ENCODE results near the gene RNF213.

The RNF213 gene

DNA sequence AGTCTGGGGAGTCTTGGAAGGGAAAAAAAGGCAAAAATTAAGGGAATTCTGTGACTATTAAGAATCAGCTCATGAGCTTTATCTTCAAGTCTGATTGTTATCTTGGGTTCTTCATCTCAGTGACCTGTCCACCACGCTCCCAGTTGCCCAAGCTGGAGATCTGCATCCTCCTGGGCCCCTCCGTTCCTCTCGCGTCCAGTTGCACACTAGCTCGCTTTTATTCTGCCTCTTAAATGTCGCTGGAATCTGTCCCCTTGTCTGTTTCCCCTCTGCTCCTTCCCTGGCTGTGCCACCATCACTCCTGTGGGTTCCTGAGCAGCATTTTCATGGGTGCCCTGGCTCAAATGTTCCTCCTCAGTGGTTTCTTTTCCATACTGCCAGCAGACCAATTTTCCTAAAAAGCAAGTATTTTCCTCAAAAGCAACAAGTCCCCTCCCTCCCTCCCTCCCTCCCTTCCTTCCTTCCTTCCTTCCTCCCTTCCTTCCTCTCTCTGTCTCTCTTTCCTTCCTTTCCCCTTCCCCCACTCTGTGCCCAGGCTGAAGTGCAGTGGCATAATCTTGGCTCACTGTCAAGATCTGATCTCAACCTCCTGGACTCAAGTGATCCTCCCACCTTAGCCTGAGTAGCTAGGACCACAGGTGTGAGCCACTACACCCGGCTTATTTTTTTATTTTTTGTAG, 155.7 kb downstream of the RNF213 start:
- Mint-ChIP-seq H3K36me3 (ENCODE audit: insufficient read depth) (peaks cover 12% of the 10 kb centered on the region), H3K4me1 (peaks cover 31% of the 10 kb centered on the region), H3K27me3 (peaks cover 19% of the 10 kb centered on the region), H3K4me3 (peak overlapping the region; percentile 85), H3K27ac (ENCODE audit: low read depth) (peak overlapping the region; percentile 90), H3K9me3 (no peaks in the 10 kb centered on the region)
- no peak for ATAC-seq (replicated peaks; ENCODE audit: extremely low read depth, poor library complexity, severe bottlenecking)
- DNase-seq (ENCODE audit: low spot score in 2 of 2): no peak

DNA sequence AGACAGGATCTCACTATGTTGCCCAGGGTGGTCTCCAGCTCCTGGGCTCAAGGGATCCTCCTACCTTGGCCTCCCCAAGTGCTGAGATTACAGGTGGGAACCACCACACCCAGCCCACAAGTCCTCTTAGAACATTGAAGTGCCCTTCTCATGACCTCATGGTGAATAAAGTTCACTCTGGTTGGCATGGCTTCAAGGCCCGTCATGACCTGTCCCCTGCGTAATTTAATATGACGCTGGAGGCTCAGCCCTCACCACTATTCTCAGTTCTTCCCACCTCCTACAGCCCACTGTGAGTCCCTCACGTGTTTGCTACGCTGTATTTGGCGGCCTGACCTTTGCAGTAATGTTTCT, 156.3 kb downstream of the RNF213 start:
- Mint-ChIP-seq H3K9me3 (no peaks in the 10 kb centered on the region), H3K36me3 (ENCODE audit: insufficient read depth) (peaks cover 12% of the 10 kb centered on the region), H3K27ac (ENCODE audit: low read depth) (peak overlapping the region; percentile 90), H3K4me3 (peak overlapping the region; percentile 85), H3K27me3 (peaks cover 19% of the 10 kb centered on the region), H3K4me1 (peaks cover 31% of the 10 kb centered on the region)
- DNase-seq (ENCODE audit: low spot score in 2 of 2) (no peak), ATAC-seq (replicated peaks; ENCODE audit: extremely low read depth, poor library complexity, severe bottlenecking) (no peak)

DNA sequence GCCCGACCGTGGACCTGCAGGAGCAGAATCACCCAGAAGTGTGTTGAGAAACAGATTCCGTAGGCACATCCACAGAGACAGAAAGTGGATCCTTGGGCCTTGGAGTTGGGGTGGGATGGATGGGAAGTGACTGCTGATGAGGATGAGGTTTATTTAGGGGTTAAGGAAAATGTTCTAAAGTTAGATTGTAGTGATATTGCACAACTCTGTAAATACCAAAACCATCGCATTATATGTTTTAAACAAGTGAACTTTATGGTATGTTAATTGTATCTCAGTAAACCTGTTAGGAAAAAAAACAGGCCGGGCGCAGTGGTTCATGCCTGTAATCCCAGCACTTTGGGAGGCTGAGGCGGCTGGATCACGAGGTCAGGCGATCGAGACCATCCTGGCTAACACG, 157.9 kb downstream of the RNF213 start:
- Mint-ChIP-seq H3K27ac (ENCODE audit: low read depth) (no peak overlapping the region), H3K36me3 (ENCODE audit: insufficient read depth) (peaks cover 12% of the 10 kb centered on the region), H3K27me3 (peaks cover 11% of the 10 kb centered on the region), H3K4me1 (peaks cover 31% of the 10 kb centered on the region), H3K9me3 (no peaks in the 10 kb centered on the region), H3K4me3 (no peak overlapping the region)
- ATAC-seq (replicated peaks; ENCODE audit: extremely low read depth, poor library complexity, severe bottlenecking): no peak
- DNase-seq (ENCODE audit: low spot score in 2 of 2): no peak

DNA sequence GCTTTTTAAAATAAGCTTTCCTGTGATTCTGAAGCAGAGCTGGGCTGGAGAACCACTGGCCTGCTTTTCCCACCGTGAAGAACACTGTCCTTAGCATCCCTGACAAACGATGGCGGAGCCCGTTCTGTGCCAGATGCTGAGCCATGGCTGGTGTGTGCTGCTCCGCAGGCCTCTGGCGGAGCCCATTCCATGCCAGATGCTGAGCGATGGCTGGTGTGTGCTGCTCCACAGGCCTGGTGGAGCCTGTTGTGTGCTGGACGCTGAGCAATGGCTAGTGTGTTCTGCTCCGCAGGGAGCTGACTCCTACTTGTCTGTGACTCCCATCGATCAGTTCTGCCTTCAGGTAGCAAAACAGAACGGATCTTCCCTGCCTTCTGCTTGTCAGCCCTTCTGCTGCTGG, 158.6 kb downstream of the RNF213 start:
- Mint-ChIP-seq H3K9me3 (no peaks in the 10 kb centered on the region), H3K27me3 (peaks cover 4% of the 10 kb centered on the region), H3K4me3 (no peak overlapping the region), H3K4me1 (peaks cover 33% of the 10 kb centered on the region), H3K36me3 (ENCODE audit: insufficient read depth) (peaks cover 10% of the 10 kb centered on the region), H3K27ac (ENCODE audit: low read depth) (no peak overlapping the region)
- DNase-seq (ENCODE audit: low spot score in 2 of 2) (no peak), ATAC-seq (replicated peaks; ENCODE audit: extremely low read depth, poor library complexity, severe bottlenecking) (no peak)

DNA sequence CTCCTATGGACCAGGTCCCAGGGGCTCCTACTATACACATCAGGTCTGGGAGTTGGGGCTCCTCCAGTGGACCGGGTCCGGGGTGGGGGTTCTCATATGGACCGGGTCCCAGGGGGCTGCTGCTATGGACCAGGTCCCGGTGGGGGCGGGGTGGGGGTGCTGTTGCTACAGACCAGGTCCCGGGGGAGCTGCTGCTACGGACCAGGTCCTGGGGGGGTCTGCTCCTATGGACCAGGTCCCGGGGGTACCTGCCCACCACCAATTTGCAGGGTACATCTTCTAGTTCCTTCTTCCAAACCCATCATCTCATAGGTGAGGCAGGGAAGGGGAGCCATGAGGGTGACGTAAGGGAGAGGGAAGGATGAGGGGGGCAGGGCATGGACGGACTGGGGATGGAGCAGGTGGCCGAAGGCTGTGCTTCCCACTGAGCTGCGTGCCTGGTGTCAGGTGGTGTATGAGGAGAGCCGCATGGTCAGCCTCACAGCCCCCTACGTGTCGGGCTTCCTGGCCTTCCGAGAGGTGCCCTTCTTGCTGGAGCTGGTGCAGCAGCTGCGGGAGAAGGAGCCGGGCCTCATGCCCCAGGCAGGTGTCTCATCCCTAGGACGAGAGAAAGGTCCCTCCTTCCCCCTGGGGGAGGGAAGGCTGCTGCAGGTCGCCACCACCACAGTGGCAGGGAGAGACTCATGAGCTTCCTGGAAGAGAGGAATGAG, 160.9 kb downstream of the RNF213 start:
- Mint-ChIP-seq H3K27ac (ENCODE audit: low read depth) (no peak overlapping the region), H3K4me3 (no peak overlapping the region), H3K9me3 (no peaks in the 10 kb centered on the region), H3K36me3 (ENCODE audit: insufficient read depth) (peaks cover 2% of the 10 kb centered on the region), H3K27me3 (no peaks in the 10 kb centered on the region), H3K4me1 (peaks cover 24% of the 10 kb centered on the region)
- DNase-seq (ENCODE audit: low spot score in 2 of 2) (no peak), ATAC-seq (replicated peaks; ENCODE audit: extremely low read depth, poor library complexity, severe bottlenecking) (no peak)

DNA sequence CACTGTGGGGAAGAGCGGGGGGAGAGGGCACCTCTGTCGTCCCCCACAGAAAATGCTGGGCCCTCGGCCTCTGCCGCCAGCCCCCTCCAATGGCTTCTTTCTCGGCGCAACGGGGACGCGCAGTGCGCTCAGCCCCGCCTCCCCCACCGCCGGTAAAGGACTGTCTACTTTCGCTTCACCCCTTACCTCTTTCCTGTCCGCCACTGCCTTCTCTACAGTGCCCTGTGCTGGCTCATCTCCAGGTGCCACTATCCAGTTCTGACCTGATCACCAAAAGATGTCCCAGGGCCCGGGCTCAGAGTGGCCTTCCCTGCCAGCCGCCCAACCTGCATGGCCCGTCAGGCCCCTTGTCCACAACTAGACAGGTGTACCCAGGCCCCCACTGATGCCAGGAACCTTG, 161.6 kb downstream of the RNF213 start:
- DNase-seq (ENCODE audit: low spot score in 2 of 2): no peak
- Mint-ChIP-seq H3K4me1 (peaks cover 22% of the 10 kb centered on the region), H3K27me3 (no peaks in the 10 kb centered on the region), H3K4me3 (no peak overlapping the region), H3K36me3 (ENCODE audit: insufficient read depth) (no peaks in the 10 kb centered on the region), H3K9me3 (no peaks in the 10 kb centered on the region), H3K27ac (ENCODE audit: low read depth) (no peak overlapping the region)
- ATAC-seq (replicated peaks; ENCODE audit: extremely low read depth, poor library complexity, severe bottlenecking): no peak

DNA sequence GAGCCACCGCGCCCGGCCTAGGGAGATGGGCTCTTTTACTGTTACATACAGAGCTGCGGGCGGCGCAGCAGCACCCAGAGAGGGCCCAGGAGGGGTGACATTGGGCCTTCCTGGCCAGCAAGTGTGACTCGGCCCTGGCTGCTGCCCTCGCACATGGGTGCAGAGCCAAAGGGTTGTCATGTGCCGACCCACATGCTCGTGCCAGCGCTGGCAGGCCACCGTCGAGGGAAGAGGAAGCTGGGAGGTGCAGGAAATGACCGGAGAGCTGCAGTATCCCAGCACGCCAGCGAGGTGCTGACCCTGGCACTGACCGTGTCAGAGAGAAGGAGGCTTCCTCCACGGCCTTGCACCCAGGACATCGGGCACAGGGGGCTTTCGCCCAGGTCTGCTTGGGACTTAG, 162.3 kb downstream of the RNF213 start:
- DNase-seq (ENCODE audit: low spot score in 2 of 2) (no peak), ATAC-seq (replicated peaks; ENCODE audit: extremely low read depth, poor library complexity, severe bottlenecking) (no peak)
- Mint-ChIP-seq H3K4me1 (peaks cover 15% of the 10 kb centered on the region), H3K27ac (ENCODE audit: low read depth) (no peak overlapping the region), H3K4me3 (no peak overlapping the region), H3K27me3 (no peaks in the 10 kb centered on the region), H3K36me3 (ENCODE audit: insufficient read depth) (no peaks in the 10 kb centered on the region), H3K9me3 (no peaks in the 10 kb centered on the region)

DNA sequence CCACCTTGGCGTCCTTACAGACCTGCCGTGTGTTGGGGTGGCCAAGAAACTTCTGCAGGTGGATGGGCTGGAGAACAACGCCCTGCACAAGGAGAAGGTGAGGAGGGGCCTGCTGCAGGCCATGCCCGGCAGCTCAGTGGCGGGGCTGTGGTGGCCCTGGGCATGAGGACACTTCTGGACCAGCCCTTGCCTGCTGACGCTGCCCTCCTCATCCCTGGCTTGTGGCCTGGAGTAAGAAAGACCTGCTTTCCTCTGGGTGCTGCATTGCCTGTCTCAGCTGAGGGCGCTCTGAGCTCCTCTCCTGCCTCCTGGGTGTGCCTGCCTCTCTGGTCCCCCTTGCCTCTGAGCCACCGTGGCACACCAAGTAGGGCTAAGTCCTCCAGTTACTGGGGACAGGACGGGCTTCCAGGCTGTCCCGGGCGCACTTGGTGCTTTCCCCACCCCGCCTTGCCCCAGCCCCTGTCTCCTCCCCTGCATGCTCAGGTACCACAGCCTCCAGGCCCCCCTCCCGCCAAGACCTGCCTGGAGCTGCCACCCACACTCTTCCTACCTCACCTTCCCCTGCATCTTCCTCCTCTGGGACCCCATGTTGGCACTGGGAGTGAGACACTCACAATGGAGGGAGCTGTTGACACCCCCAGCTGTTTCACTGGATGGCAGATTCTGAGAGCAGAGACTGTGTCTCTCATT, 163.0 kb downstream of the RNF213 start:
- H3K27ac Mint-ChIP-seq (ENCODE audit: low read depth): no peak overlapping the region
- ATAC-seq (replicated peaks; ENCODE audit: extremely low read depth, poor library complexity, severe bottlenecking): no peak

DNA sequence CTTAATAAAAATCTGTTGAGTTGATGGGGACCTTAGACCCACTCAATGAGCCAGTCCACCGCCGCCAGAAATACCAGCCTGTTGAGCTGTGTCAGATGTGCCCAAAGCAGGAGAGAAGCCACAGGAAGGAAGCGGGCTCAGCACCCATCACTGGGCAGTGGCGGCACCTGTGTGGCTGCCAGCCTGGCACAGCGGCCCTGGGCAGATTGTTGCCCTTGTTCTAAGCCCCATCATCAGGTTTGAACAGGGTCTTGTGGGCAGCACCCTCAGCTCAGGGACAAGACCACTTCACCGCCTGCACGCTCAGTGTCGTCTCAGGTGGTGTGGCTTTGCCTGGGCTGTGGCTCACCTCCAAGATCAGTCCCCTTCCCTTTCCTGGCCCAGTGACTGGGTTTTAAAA, 163.6 kb downstream of the RNF213 start:
- Mint-ChIP-seq H3K4me3 (no peak overlapping the region), H3K4me1 (peaks cover 11% of the 10 kb centered on the region), H3K27me3 (no peaks in the 10 kb centered on the region), H3K9me3 (no peaks in the 10 kb centered on the region), H3K27ac (ENCODE audit: low read depth) (no peak overlapping the region), H3K36me3 (ENCODE audit: insufficient read depth) (no peaks in the 10 kb centered on the region)
- DNase-seq (ENCODE audit: low spot score in 2 of 2) (no peak), ATAC-seq (replicated peaks; ENCODE audit: extremely low read depth, poor library complexity, severe bottlenecking) (no peak)

More for the DNA sequence above, 163.0 kb downstream of the RNF213 start:
- DNase-seq (ENCODE audit: low spot score in 2 of 2): no peak
- H3K36me3 Mint-ChIP-seq (ENCODE audit: insufficient read depth): no peaks in the 10 kb centered on the region
- H3K4me1 Mint-ChIP-seq: peaks cover 11% of the 10 kb centered on the region
- no peaks in the 10 kb centered on the region for H3K27me3 Mint-ChIP-seq
- no peak overlapping the region for H3K4me3 Mint-ChIP-seq
- H3K9me3 Mint-ChIP-seq: no peaks in the 10 kb centered on the region

DNA sequence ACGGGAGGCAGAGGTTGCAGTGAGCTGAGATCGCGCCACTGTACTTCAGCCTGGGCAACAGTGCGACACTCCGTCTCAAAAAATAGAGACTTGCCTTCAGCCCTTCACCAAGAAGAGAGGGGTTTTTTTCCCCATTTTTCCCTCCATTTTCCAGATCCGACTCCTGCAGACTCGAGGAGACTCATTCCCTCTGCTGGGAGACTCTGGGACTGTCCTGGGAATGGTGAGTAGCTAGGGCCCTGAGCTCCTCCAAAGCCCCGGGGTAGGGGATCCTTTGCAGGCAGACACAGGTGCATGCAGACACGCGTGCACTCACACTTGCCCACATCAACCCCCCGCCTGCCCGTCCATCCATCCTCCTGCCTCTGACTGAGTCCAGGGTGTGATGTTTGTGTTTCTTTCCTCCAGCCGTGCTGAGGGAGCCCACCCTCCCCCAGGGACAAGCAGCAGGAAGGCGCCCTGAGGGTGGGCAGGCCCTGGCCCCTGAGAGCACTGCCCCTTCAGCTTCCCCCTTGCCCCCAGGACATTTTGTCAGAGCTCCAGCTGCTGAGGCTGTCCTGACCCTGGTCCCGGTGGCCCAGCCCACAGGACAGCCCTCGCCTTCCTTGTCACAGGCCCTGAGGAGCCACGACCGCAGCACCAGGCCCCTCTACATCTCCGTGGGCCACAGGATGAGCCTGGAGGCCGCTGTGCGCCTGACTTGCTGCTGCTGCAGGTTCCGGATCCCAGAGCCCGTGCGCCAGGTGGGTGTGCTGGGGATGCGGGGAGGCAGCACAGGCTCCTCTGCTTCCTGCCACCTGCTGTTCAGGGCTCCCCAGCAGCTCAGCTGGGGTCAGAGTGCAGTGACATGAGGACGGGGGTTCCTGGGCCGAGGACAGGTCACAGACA, 164.5 kb downstream of the RNF213 start:
- H3K4me3 Mint-ChIP-seq: no peak overlapping the region

DNA sequence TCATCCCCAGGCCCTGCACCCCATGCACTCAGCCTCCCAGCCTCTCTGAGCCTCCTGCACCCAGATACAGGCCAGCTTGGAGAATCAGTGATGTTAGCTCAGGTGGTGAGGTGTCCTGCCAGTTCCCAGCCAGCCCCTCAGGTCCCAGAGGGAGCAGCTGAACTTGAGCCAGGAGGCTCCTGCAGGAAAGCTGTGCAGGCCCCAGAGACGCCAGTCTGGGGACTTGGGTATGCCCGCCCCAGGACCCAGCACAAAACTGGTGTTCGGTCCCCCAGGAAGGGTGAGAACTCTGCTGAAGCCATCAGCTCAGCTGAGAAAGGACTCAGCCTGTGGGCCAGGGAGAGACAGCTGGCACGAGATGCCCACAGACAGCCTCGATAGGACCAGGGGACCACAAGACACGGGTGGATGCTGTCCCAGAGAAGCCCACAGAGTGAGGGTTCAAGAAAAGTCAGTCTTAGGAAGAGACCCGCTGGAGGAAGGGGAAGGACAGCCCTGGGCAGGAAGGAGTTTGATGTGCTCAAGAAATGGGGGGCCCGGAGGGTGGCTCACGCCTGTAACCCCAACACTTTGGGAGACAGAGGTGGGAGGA, 165.3 kb downstream of the RNF213 start:
- peaks cover 11% of the 10 kb centered on the region for H3K4me1 Mint-ChIP-seq
- no peak overlapping the region for H3K4me3 Mint-ChIP-seq
- no peaks in the 10 kb centered on the region for H3K27me3 Mint-ChIP-seq
- no peaks in the 10 kb centered on the region for H3K36me3 Mint-ChIP-seq (ENCODE audit: insufficient read depth)
- peak overlapping the region; percentile 35 for H3K27ac Mint-ChIP-seq (ENCODE audit: low read depth)
- H3K9me3 Mint-ChIP-seq: no peaks in the 10 kb centered on the region
- no peak for DNase-seq (ENCODE audit: low spot score in 2 of 2)
- no peak for ATAC-seq (replicated peaks; ENCODE audit: extremely low read depth, poor library complexity, severe bottlenecking)

More for the DNA sequence above, 164.5 kb downstream of the RNF213 start:
- ATAC-seq (replicated peaks; ENCODE audit: extremely low read depth, poor library complexity, severe bottlenecking) (no peak), DNase-seq (ENCODE audit: low spot score in 2 of 2) (no peak)
- peaks cover 11% of the 10 kb centered on the region for H3K4me1 Mint-ChIP-seq
- H3K36me3 Mint-ChIP-seq (ENCODE audit: insufficient read depth): no peaks in the 10 kb centered on the region
- H3K9me3 Mint-ChIP-seq: no peaks in the 10 kb centered on the region
- no peak overlapping the region for H3K27ac Mint-ChIP-seq (ENCODE audit: low read depth)
- H3K27me3 Mint-ChIP-seq: no peaks in the 10 kb centered on the region

Measured in central memory CD8-positive, alpha-beta T cell (primary cell).